ENCODE results near the gene SPATA13.

DNA sequence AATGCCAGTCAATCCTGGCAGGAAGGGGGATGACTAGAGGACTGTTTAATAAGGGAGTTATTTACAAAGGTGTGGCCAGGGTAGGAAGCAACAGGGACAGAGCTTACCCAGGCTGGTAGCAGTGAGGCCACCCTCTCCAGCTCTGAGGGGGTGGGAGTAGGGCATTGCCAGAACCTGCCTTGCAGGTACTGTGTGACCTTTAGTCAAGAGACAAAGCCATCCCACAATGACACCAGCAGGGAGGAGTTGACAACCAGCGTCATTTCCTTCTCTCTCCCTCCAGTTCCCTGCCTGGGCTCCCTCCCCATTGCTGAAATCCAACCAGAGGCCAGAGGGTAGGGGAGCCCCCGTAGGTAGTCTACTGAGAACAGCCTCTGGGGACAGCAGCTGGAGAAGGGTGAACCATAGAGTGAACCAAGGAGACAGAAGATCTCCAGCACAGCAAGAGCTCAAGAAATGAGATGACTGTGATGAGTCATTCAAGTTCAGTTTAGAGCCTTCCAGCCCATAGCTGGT lies 33.3 kb upstream of the SPATA13 start:
- TF ChIP-seq, protein P1, sequence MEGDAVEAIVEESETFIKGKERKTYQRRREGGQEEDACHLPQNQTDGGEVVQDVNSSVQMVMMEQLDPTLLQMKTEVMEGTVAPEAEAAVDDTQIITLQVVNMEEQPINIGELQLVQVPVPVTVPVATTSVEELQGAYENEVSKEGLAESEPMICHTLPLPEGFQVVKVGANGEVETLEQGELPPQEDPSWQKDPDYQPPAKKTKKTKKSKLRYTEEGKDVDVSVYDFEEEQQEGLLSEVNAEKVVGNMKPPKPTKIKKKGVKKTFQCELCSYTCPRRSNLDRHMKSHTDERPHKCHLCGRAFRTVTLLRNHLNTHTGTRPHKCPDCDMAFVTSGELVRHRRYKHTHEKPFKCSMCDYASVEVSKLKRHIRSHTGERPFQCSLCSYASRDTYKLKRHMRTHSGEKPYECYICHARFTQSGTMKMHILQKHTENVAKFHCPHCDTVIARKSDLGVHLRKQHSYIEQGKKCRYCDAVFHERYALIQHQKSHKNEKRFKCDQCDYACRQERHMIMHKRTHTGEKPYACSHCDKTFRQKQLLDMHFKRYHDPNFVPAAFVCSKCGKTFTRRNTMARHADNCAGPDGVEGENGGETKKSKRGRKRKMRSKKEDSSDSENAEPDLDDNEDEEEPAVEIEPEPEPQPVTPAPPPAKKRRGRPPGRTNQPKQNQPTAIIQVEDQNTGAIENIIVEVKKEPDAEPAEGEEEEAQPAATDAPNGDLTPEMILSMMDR (conservative IDR thresholded peaks at IDR 0.05; ENCODE audit: low read depth, low read length) = no peak
- TF ChIP-seq EZH2 (IDR thresholded peaks at IDR 0.05; ENCODE audit: low read length, unreplicated experiment) (no peak), EZH2phosphoT487 (IDR thresholded peaks at IDR 0.05; ENCODE audit: borderline replicate concordance, low read length) (no peak)

Measured in PC-3 (cell line).